Hepatocyte (in vitro differentiated cells): ENCODE results near the gene CEP131. TPM values are rescaled to one million over a fixed set of nuclear protein-coding genes. Genes with fewer than 3 reads are reported as not detected.

ENCODE experiments used
- DNase-seq: peaks from one replicate; pipeline ENCODE4 v3.0.0-alpha.2; 2016; ENCODE audit warnings: low spot score
- H2AFZ ChIP-seq: fragments of 200-600 bp; sonication (generic); 2 replicates; pipeline ENCODE4 v1.6.0; 2016; ENCODE audit warnings: antibody characterized with exemption, mild to moderate bottlenecking
- H3K27ac ChIP-seq: fragments of 200-600 bp; sonication (generic); 2 replicates; pipeline ENCODE4 v1.5.1; 2016; ENCODE audit warnings: mild to moderate bottlenecking
- H3K27me3 ChIP-seq: fragments of 200-600 bp; sonication (generic); 2 replicates; pipeline ENCODE4 v1.6.1; 2016
- H3K36me3 ChIP-seq: fragments of 200-600 bp; sonication (generic); replicated peaks from 2 replicates; pipeline ENCODE4 v1.5.1; 2016; ENCODE audit warnings: low read depth; ENCODE audit not compliant: insufficient read depth
- H3K4me1 ChIP-seq: fragments of 200-600 bp; sonication (generic); 2 replicates; pipeline ENCODE4 v1.5.1; 2016; ENCODE audit warnings: mild to moderate bottlenecking, moderate library complexity; ENCODE audit not compliant: insufficient read depth
- H3K4me2 ChIP-seq: fragments of 200-600 bp; sonication (generic); 2 replicates; pipeline ENCODE4 v1.6.0; 2016
- H3K4me3 ChIP-seq: fragments of 200-600 bp; sonication (generic); 2 replicates; pipeline ENCODE4 v1.5.1; 2016; ENCODE audit warnings: mild to moderate bottlenecking
- H3K79me2 ChIP-seq: fragments of 200-600 bp; sonication (generic); 2 replicates; pipeline ENCODE4 v1.6.0; 2017; ENCODE audit warnings: mild to moderate bottlenecking
- H3K9me2 ChIP-seq: fragments of 200-600 bp; sonication (generic); replicated peaks from 2 replicates; pipeline ENCODE4 v1.6.0; 2017; ENCODE audit warnings: mild to moderate bottlenecking; ENCODE audit not compliant: insufficient read depth
- H3K9me3 ChIP-seq: fragments of 200-600 bp; sonication (generic); 2 replicates; pipeline ENCODE4 v1.5.1; 2016; ENCODE audit warnings: low read depth, mild to moderate bottlenecking
- H4K20me1 ChIP-seq: fragments of 200-600 bp; sonication (generic); 2 replicates; pipeline ENCODE4 v1.6.0; 2016; ENCODE audit warnings: mild to moderate bottlenecking; ENCODE audit not compliant: insufficient read depth, poor library complexity, severe bottlenecking
- EZH2 ChIP-seq: fragments of 200-600 bp; sonication (generic); IDR thresholded peaks from 2 replicates; pipeline ENCODE4 v1.6.1; 2016; ENCODE audit warnings: antibody characterized with exemption, mild to moderate bottlenecking, borderline replicate concordance
- EZH2phosphoT487 ChIP-seq: fragments of 200-600 bp; sonication (generic); IDR thresholded peaks from one replicate; pipeline ENCODE4 v1.6.1; 2018; ENCODE audit warnings: antibody characterized with exemption, mild to moderate bottlenecking, low read depth, moderate library complexity; ENCODE audit not compliant: unreplicated experiment, severe bottlenecking
- WGBS: methylation state at CpG from one replicate; pipeline ENCODE4 v1.1.6; 2016; ENCODE audit warnings: low lambda C conversion rate; ENCODE audit errors: missing lambda C conversion rate; 5-methylcytosine and 5-hydroxymethylcytosine counted together
- polyA plus RNA-seq: library from polyadenylated mRNA; unstranded; fragments of >200 nt; fragmentation: Nextera tagmentation; extraction: Ambion mirVana; gene quantifications from 2 replicates; pipeline ENCODE4 v1.2.1, GENCODE V29; 2016
- total RNA-seq: library from RNA; depleted of rRNA; stranded (reverse); fragments of >200 nt; gene quantifications from 2 replicates; pipeline ENCODE4 v1.2.3, GENCODE V29; 2014
- TF ChIP-seq, protein P1 (sequence below): fragments of 200-600 bp; sonication (generic); IDR thresholded peaks from 2 replicates; pipeline ENCODE4 v1.5.1; 2016; ENCODE audit warnings: antibody characterized with exemption, mild to moderate bottlenecking; ENCODE audit not compliant: poor library complexity

CEP131 gene
- total and polyA plus RNA-seq, 2 experiments from 2014 or later = 7.3 to 10.1 TPM

DNA sequence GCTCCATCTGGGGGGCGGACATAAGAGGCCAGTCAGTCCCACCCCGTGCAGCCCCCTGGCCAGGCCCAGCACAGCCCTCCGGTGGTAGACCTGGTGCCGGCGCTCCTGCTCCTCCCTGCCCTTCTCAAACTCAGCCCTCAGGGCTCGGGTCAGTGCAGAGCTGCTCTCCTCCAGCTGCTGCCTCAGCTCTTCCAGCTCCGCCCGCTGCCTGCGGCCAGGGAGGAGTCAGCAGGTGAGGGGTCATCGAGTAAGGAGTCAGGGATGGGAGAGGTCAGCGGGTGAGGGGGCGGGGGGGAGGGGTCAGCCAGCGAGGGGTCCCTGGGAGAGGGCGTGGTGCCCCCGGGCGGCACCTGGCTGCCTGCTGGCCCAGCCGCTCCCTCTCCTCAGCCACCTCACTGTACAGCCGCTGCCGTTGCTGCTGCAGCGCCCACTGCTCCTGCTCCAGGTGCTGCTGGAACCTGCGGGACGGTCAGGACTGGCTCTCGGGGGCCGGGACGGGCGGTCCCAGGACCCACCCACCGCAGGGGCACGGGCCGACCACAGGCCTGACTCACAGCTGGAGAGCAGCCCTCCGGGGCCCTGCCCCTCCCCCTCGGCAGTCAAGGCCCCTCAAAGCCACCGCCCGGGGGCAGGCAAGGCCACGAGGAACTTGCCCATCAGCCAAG, 30.2 kb downstream of the CEP131 start:
- no peaks in the 10 kb centered on the region for H3K36me3 ChIP-seq
- H3K4me3 ChIP-seq = no peak overlapping the region
- H3K9me3 ChIP-seq = no peaks in the 10 kb centered on the region
- H3K9me2 ChIP-seq = no peaks in the 10 kb centered on the region
- H3K4me1 ChIP-seq = no peaks in the 10 kb centered on the region
- no peak for TF ChIP-seq EZH2
- TF ChIP-seq EZH2phosphoT487 = no peak
- TF ChIP-seq, protein P1, sequence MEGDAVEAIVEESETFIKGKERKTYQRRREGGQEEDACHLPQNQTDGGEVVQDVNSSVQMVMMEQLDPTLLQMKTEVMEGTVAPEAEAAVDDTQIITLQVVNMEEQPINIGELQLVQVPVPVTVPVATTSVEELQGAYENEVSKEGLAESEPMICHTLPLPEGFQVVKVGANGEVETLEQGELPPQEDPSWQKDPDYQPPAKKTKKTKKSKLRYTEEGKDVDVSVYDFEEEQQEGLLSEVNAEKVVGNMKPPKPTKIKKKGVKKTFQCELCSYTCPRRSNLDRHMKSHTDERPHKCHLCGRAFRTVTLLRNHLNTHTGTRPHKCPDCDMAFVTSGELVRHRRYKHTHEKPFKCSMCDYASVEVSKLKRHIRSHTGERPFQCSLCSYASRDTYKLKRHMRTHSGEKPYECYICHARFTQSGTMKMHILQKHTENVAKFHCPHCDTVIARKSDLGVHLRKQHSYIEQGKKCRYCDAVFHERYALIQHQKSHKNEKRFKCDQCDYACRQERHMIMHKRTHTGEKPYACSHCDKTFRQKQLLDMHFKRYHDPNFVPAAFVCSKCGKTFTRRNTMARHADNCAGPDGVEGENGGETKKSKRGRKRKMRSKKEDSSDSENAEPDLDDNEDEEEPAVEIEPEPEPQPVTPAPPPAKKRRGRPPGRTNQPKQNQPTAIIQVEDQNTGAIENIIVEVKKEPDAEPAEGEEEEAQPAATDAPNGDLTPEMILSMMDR = no peak
- no peaks in the 10 kb centered on the region for H4K20me1 ChIP-seq
- no peak overlapping the region for H3K27ac ChIP-seq
- H3K27me3 ChIP-seq = no peaks in the 10 kb centered on the region
- no peak overlapping the region for H3K4me2 ChIP-seq
- 79% methylated on average over 19 of the region's 34 CpGs for WGBS
- no peak overlapping the region for H2AFZ ChIP-seq
- H3K79me2 ChIP-seq = no peaks in the 10 kb centered on the region
- no peak for DNase-seq

DNA sequence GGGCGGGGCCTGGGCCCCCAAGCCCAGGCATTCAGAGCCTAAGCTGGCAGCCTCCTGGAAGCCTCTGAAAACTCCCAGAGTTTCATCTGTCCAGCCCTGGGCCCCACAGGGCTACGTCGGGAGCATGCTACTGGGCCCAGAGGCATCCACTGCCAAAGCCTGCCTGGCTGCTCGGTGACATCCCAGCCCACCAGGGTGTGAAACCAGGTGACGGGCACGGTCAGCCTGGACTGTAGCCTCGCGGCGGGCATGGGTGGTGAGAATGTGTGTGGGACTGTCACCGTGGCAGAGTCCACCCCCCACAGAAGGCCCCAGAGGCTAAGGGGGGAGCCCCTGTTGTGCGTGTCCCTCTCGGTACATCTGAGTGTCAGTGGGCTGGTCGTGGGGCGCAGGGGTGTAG, 31.1 kb downstream of the CEP131 start:
- TF ChIP-seq EZH2 (no peak), EZH2phosphoT487 (no peak)
- TF ChIP-seq, protein P1 = no peak
- Histone ChIP-seq H3K9me3 (no peaks in the 10 kb centered on the region), H4K20me1 (no peaks in the 10 kb centered on the region), H2AFZ (no peak overlapping the region), H3K27me3 (no peaks in the 10 kb centered on the region), H3K4me2 (no peak overlapping the region), H3K4me1 (no peaks in the 10 kb centered on the region), H3K36me3 (no peaks in the 10 kb centered on the region), H3K9me2 (no peaks in the 10 kb centered on the region), H3K79me2 (no peaks in the 10 kb centered on the region), H3K27ac (no peak overlapping the region), H3K4me3 (no peak overlapping the region)
- DNase-seq = no peak
- 96% methylated on average over 14 of the region's 14 CpGs for WGBS

- H3K27ac ChIP-seq = no peak overlapping the region
- WGBS = 91% methylated on average over 17 of the region's 20 CpGs
- no peaks in the 10 kb centered on the region for H3K4me1 ChIP-seq
- H3K4me2 ChIP-seq = no peak overlapping the region
- TF ChIP-seq, protein P1 = no peak
- no peak for TF ChIP-seq EZH2
- TF ChIP-seq EZH2phosphoT487 = no peak
- no peaks in the 10 kb centered on the region for H3K27me3 ChIP-seq
- no peaks in the 10 kb centered on the region for H3K9me2 ChIP-seq
- H3K36me3 ChIP-seq = no peaks in the 10 kb centered on the region
- no peak for DNase-seq
- H4K20me1 ChIP-seq = no peaks in the 10 kb centered on the region
- no peak overlapping the region for H3K4me3 ChIP-seq
- no peaks in the 10 kb centered on the region for H3K9me3 ChIP-seq
- H2AFZ ChIP-seq = no peak overlapping the region
- no peaks in the 10 kb centered on the region for H3K79me2 ChIP-seq
These were observed 31.6 kb downstream of the CEP131 start for GRCh38 chr17:81191116-81191515.
